IMR-90 (cell line): ENCODE results near the gene NPSR1. TPM values are rescaled to one million over a fixed set of nuclear protein-coding genes. Genes with fewer than 3 reads are reported as not detected.

Experiments used
- ATAC-seq: fragments of 200-7000 bp; cut with Tn5 transposase; 2 replicates; pipeline ENCODE4 v1.9.1; 2020; ENCODE audit warnings: low read depth, mild to moderate bottlenecking, moderate library complexity
- BruUV-seq: library from RNA; stranded (reverse); fragments of 400-500 nt; replicated peaks from 2 replicates; lab custom pipeline; 2021; lab: Mats Ljungman, UMichigan
- CTCF ChIA-PET: fragments of 300-600 bp; formaldehyde crosslinking; extraction: SDS; loops from one replicate; lab custom pipeline; 2021; ENCODE audit warnings: antibody characterized with exemption; lab: Yijun Ruan, JAX
- POLR2A ChIA-PET: fragments of 300-600 bp; sonication (Branson Sonifier 250); formaldehyde crosslinking; loops from one replicate; lab custom pipeline; 2022; ENCODE audit warnings: antibody characterized with exemption; ENCODE audit not compliant: unreplicated experiment; lab: Charles Lee
- DNase-seq: peaks from one replicate; pipeline ENCODE4 v3.0.0; 2013
- H2AFZ ChIP-seq: replicated peaks from 2 replicates; pipeline ENCODE3; 2013; ENCODE audit warnings: low read length, mild to moderate bottlenecking; ENCODE audit not compliant: poor library complexity
- H2AK5ac ChIP-seq: 2 replicates; pipeline ENCODE4 v1.6.1; 2013; ENCODE audit warnings: low read depth, low read length, inconsistent platforms
- H2AK9ac ChIP-seq: replicated peaks from 2 replicates; pipeline ENCODE3; 2013; ENCODE audit warnings: mild to moderate bottlenecking, low read depth, low read length, moderate library complexity; ENCODE audit not compliant: poor library complexity
- H2BK120ac ChIP-seq: 2 replicates; pipeline ENCODE4 v1.6.1; 2013; ENCODE audit warnings: low read depth, low read length, inconsistent platforms
- H2BK15ac ChIP-seq: 3 replicates; pipeline ENCODE4 v1.6.1; 2013; ENCODE audit warnings: low read depth, low read length, inconsistent platforms
- H2BK20ac ChIP-seq: 2 replicates; pipeline ENCODE4 v1.6.1; 2013; ENCODE audit warnings: low read depth, mild to moderate bottlenecking, inconsistent platforms, low read length, moderate library complexity
- H2BK5ac ChIP-seq: 2 replicates; pipeline ENCODE4 v1.6.1; 2013; ENCODE audit warnings: mild to moderate bottlenecking, low read depth, low read length, inconsistent platforms; ENCODE audit not compliant: poor library complexity, severe bottlenecking
- H3K14ac ChIP-seq: replicated peaks from 2 replicates; pipeline ENCODE4 v1.6.1; 2013; ENCODE audit warnings: low read depth, low read length, inconsistent platforms
- H3K18ac ChIP-seq: 2 replicates; pipeline ENCODE4 v1.6.1; 2013; ENCODE audit warnings: low read depth, low read length, control low read depth
- H3K23ac ChIP-seq: 2 replicates; pipeline ENCODE4 v1.6.1; 2013; ENCODE audit warnings: low read depth, low read length, inconsistent platforms
- H3K27ac ChIP-seq: 2 replicates; pipeline ENCODE4 v1.5.1; 2013; ENCODE audit warnings: mild to moderate bottlenecking, control low read depth, low read length; ENCODE audit not compliant: insufficient read depth
- H3K27me3 ChIP-seq: 2 replicates; pipeline ENCODE4 v1.6.1; 2013; ENCODE audit warnings: low read length; ENCODE audit not compliant: control insufficient read depth, insufficient read depth
- H3K36me3 ChIP-seq: 2 replicates; pipeline ENCODE4 v1.6.1; 2013; ENCODE audit warnings: low read length, mixed read lengths; ENCODE audit not compliant: control insufficient read depth, insufficient read depth
- H3K4ac ChIP-seq: 2 replicates; pipeline ENCODE4 v1.6.1; 2013; ENCODE audit warnings: low read depth, low read length, inconsistent platforms
- H3K4me1 ChIP-seq: 2 replicates; pipeline ENCODE4 v1.6.1; 2013; ENCODE audit warnings: low read length, mixed read lengths; ENCODE audit not compliant: control insufficient read depth, insufficient read depth
- H3K4me2 ChIP-seq: 2 replicates; pipeline ENCODE4 v1.6.1; 2013; ENCODE audit warnings: low read depth, mild to moderate bottlenecking, control low read depth, low read length, moderate library complexity
- H3K4me3 ChIP-seq: 2 replicates; pipeline ENCODE4 v1.5.1; 2013; ENCODE audit warnings: low read depth, mild to moderate bottlenecking, control low read depth, low read length, moderate library complexity; ENCODE audit not compliant: insufficient read depth
- H3K56ac ChIP-seq: 2 replicates; pipeline ENCODE4 v1.6.1; 2013; ENCODE audit warnings: low read length, inconsistent platforms; ENCODE audit not compliant: insufficient read depth; ENCODE audit errors: extremely low read depth
- H3K79me1 ChIP-seq, 2 experiments: 2 replicates each; pipeline ENCODE4 v1.6.1; 2013; ENCODE audit warnings: low read length in 2 of 2, inconsistent platforms in 1 of 2, low read depth in 1 of 2
- H3K9ac ChIP-seq: 2 replicates; pipeline ENCODE4 v1.6.1; 2013; ENCODE audit warnings: low read depth, low read length, control low read depth
- H3K9me1 ChIP-seq: 2 replicates; pipeline ENCODE4 v1.6.1; 2013; ENCODE audit warnings: low read length, inconsistent platforms; ENCODE audit not compliant: insufficient read depth
- H3K9me3 ChIP-seq: 2 replicates; pipeline ENCODE4 v1.6.1; 2013; ENCODE audit warnings: low read length; ENCODE audit not compliant: control insufficient read depth, insufficient read depth
- H4K20me1 ChIP-seq: 2 replicates; pipeline ENCODE4 v1.6.1; 2013; ENCODE audit warnings: low read length, inconsistent platforms; ENCODE audit not compliant: insufficient read depth
- H4K5ac ChIP-seq: 2 replicates; pipeline ENCODE4 v1.6.1; 2013; ENCODE audit warnings: mild to moderate bottlenecking, low read depth, low read length, control low read depth
- H4K8ac ChIP-seq, 2 experiments: 2 replicates each; pipeline ENCODE4 v1.6.1; 2013; ENCODE audit warnings: low read depth in 2 of 2, low read length in 2 of 2, control low read depth in 1 of 2, inconsistent platforms in 1 of 2
- H4K91ac ChIP-seq: 2 replicates; pipeline ENCODE4 v1.6.1; 2013; ENCODE audit warnings: low read depth, low read length, inconsistent platforms; ENCODE audit not compliant: insufficient read depth
- MAFK ChIP-seq: IDR thresholded peaks from 2 replicates; pipeline ENCODE4 v1.6.1; 2012; ENCODE audit warnings: low read depth, low read length, improper control_type of control experiment
- SMC3 ChIP-seq: fragments of 150-350 bp; IDR thresholded peaks from 2 replicates; pipeline ENCODE4 v1.6.1; 2016; ENCODE audit warnings: low read depth, mild to moderate bottlenecking, antibody characterized with exemption, low read length, moderate library complexity
- WGBS, 2 experiments: methylation state at CpG; one replicate each; pipeline versions ENCODE4 v1.1.5 to v1.1.7; 2013; ENCODE audit warnings: missing lambda C conversion rate in 2 of 2; ENCODE audit not compliant: insufficient read length in 1 of 2; ENCODE audit errors: extremely low coverage in 2 of 2; 5-methylcytosine and 5-hydroxymethylcytosine counted together
- dilution Hi-C: fragments of 300-500 bp; cut with HindIII; formaldehyde crosslinking; loops from one replicate; pipeline ENCODE4 v1.14.3; 2018; ENCODE audit warnings: low sequenced_read_pairs; ENCODE audit not compliant: unreplicated experiment
- in situ Hi-C: fragments of 300-500 bp; cut with MboI; formaldehyde crosslinking; loops from 3 replicates; pipeline ENCODE4 v1.14.3; 2019; ENCODE audit warnings: low sequenced_read_pairs, inconsistent platforms, mixed read lengths
- intact Hi-C: fragments of 100-400 bp; cut with micrococcal nuclease; formaldehyde crosslinking; loops from 2 replicates; pipeline ENCODE4 v1.10.0; 2022
- polyA plus RNA-seq, 3 experiments: library from polyadenylated mRNA; depleted of rRNA; stranded (reverse); fragments of >200 nt; gene quantifications; 2 replicates each; pipeline ENCODE4 v1.2.3, GENCODE V29; 2012; ENCODE audit warnings: low replicate concordance in 1 of 3
- total RNA-seq: library from RNA; depleted of rRNA; stranded (reverse); fragments of >200 nt; gene quantifications from 2 replicates; pipeline ENCODE4 v1.2.3, GENCODE V29; 2012

The NPSR1 gene
- total and polyA plus RNA-seq, 2 of the 4 experiments (the other 2 are of a cell fraction), result not detected

DNA sequence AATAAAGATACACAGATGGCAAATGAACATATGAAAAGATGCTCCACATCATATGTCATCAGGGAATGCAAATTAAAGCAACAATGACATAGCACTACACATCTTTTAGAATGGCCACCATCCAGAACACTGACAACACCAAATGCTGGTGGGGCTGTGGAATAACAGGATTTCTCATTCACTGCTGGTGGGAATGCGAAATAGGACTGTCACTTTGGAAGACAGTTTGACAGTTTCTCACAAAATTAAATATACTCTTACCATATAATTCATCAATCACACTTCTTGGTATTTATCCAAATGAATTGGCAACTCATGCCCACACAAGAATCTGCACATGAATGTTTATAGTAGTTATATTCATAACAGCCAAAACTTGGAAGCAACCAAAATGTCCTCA, 68.2 kb downstream of the NPSR1 start:
- Histone ChIP-seq H3K79me1 (no peaks in the 10 kb centered on the region), H2BK20ac (no peak overlapping the region), H3K9ac (no peak overlapping the region), H3K9me1 (no peaks in the 10 kb centered on the region), H4K91ac (no peak overlapping the region), H4K20me1 (no peaks in the 10 kb centered on the region), H3K23ac (no peak overlapping the region), H3K4me3 (no peak overlapping the region), H2AFZ (no peak overlapping the region), H2BK15ac (no peak overlapping the region), H2AK9ac (no peak overlapping the region), H4K5ac (no peak overlapping the region), H2AK5ac (no peak overlapping the region), H3K9me3 (no peaks in the 10 kb centered on the region), H3K56ac (no peak overlapping the region), H3K14ac (no peak overlapping the region), H2BK5ac (no peak overlapping the region), H3K18ac (no peak overlapping the region), H3K27me3 (no peaks in the 10 kb centered on the region), H3K4ac (no peak overlapping the region), H3K36me3 (no peaks in the 10 kb centered on the region), H4K8ac (no peak overlapping the region), H3K4me1 (no peaks in the 10 kb centered on the region), H2BK120ac (no peak overlapping the region), H3K4me2 (no peak overlapping the region), H3K27ac (no peak overlapping the region)
- intact Hi-C loops (no loop called here), dilution Hi-C loops (no loop called here), in situ Hi-C loops (no loop called here)
- ATAC-seq (no peak), DNase-seq (no peak)
- no TSS peak for BruUV-seq
- CTCF ChIA-PET, result no interaction called here
- no CpG with 5 or more reads among the region's 1 CpG for WGBS, 2 experiments
- POLR2A ChIA-PET, result no interaction called here
- TF ChIP-seq SMC3, result no peak
- TF ChIP-seq MAFK, result no peak
